H1 (cell line): ENCODE results near the gene TCF7L2. TPM values are rescaled to one million over a fixed set of nuclear protein-coding genes. Genes with fewer than 3 reads are reported as not detected.

Experiments
- CTCF ChIA-PET: fragments of 300-600 bp; sonication (Branson Sonifier 250); formaldehyde crosslinking; loops from one replicate; lab custom pipeline; 2021; ENCODE audit not compliant: partially characterized antibody; lab: Charles Lee
- POLR2A ChIA-PET: fragments of 300-600 bp; sonication (Branson Sonifier 250); formaldehyde crosslinking; loops from one replicate; lab custom pipeline; 2021; ENCODE audit warnings: inconsistent platforms; ENCODE audit not compliant: partially characterized antibody; lab: Charles Lee
- DNase-seq, 2 experiments: peaks; one replicate each; pipeline versions ENCODE4 v3.0.0 to v3.0.0-alpha.2; 2010 to 2022; ENCODE audit warnings: low spot score in 2 of 2, low read depth in 1 of 2, mixed read lengths in 1 of 2
- FAIRE-seq: peaks from 2 replicates; lab custom pipeline; 2011; peaks lifted over from hg19 to GRCh38; lab: Jason Lieb, UNC
- H2AFZ ChIP-seq: 2 replicates; pipeline ENCODE4 v1.8.1; 2012; ENCODE audit warnings: low read length, inconsistent platforms
- H2AK5ac ChIP-seq: 2 replicates; pipeline ENCODE4 v1.6.1; 2013; ENCODE audit warnings: low read depth, low read length
- H2BK120ac ChIP-seq: replicated peaks from 2 replicates; pipeline ENCODE3; 2013; ENCODE audit warnings: low read depth, low read length, inconsistent platforms
- H2BK12ac ChIP-seq: 2 replicates; pipeline ENCODE4 v1.6.1; 2013; ENCODE audit warnings: low read depth, low read length
- H2BK15ac ChIP-seq: 2 replicates; pipeline ENCODE4 v1.6.1; 2013; ENCODE audit warnings: low read length
- H2BK20ac ChIP-seq: 2 replicates; pipeline ENCODE4 v1.6.1; 2013; ENCODE audit warnings: low read length
- H2BK5ac ChIP-seq: 2 replicates; pipeline ENCODE4 v1.6.1; 2013; ENCODE audit warnings: low read depth, low read length
- H3K14ac ChIP-seq: 2 replicates; pipeline ENCODE4 v1.6.1; 2013; ENCODE audit warnings: inconsistent platforms; ENCODE audit not compliant: insufficient read length
- H3K18ac ChIP-seq: 2 replicates; pipeline ENCODE4 v1.6.1; 2013; ENCODE audit warnings: low read length; ENCODE audit errors: extremely low read depth
- H3K23ac ChIP-seq: 2 replicates; pipeline ENCODE4 v1.6.1; 2013; ENCODE audit warnings: inconsistent platforms; ENCODE audit not compliant: insufficient read length
- H3K23me2 ChIP-seq: 2 replicates; pipeline ENCODE4 v1.6.1; 2013; ENCODE audit warnings: low read depth, low read length
- H3K27ac ChIP-seq: 2 replicates; pipeline ENCODE4 v1.6.1; 2011; ENCODE audit warnings: low read depth, low read length, inconsistent platforms
- H3K27me3 ChIP-seq, 4 experiments: replicated peaks in 1 of 4; 1 replicate in 1 of 4; 2 replicates in 3 of 4; pipeline versions ENCODE4 v1.6.1 to v1.8.1; 2011 to 2013; ENCODE audit warnings: low read length in 3 of 4, mild to moderate bottlenecking in 3 of 4, inconsistent platforms in 2 of 4, mixed read lengths in 2 of 4, moderate library complexity in 1 of 4; ENCODE audit not compliant: control insufficient read depth in 3 of 4, insufficient read depth in 3 of 4; ENCODE audit errors: extremely low read depth in 1 of 4
- H3K36me3 ChIP-seq, 4 experiments: 2 replicates each; pipeline versions ENCODE4 v1.6.1 to v1.8.1; 2011 to 2013; ENCODE audit warnings: mild to moderate bottlenecking in 4 of 4, low read length in 3 of 4, moderate library complexity in 2 of 4, control low read depth in 1 of 4, inconsistent platforms in 1 of 4; ENCODE audit not compliant: insufficient read depth in 4 of 4, control insufficient read depth in 2 of 4
- H3K4ac ChIP-seq: replicated peaks from 2 replicates; pipeline ENCODE3; 2013; ENCODE audit warnings: low read length, low read depth, mixed read lengths, inconsistent platforms; ENCODE audit not compliant: insufficient read length
- H3K4me1 ChIP-seq, 4 experiments: replicated peaks in 1 of 4; 1 replicate in 1 of 4; 2 replicates in 3 of 4; pipeline versions ENCODE4 v1.6.1 to v1.8.1; 2011 to 2013; ENCODE audit warnings: low read length in 3 of 4, inconsistent platforms in 2 of 4, mixed read lengths in 1 of 4; ENCODE audit not compliant: insufficient read depth in 4 of 4, control insufficient read depth in 3 of 4
- H3K4me2 ChIP-seq, 2 experiments: 2 replicates each; pipeline versions ENCODE4 v1.6.1 to v1.8.1; 2011 to 2013; ENCODE audit warnings: low read depth in 2 of 2, low read length in 2 of 2, control low read depth in 1 of 2, inconsistent platforms in 1 of 2, mild to moderate bottlenecking in 1 of 2; ENCODE audit not compliant: insufficient read depth in 1 of 2
- H3K4me3 ChIP-seq, 4 experiments: fragments of 200-600, 300-600 bp in 1 of 4; sonication (generic), shearing (Covaris generic), sonication (Bioruptor Twin) in 1 of 4; 2 replicates each; pipeline versions ENCODE4 v1.5.1 to v1.8.1; 2011 to 2016; ENCODE audit warnings: low read length in 4 of 4, low read depth in 3 of 4, control low read depth in 2 of 4, inconsistent platforms in 2 of 4, mild to moderate bottlenecking in 2 of 4, mixed read lengths in 1 of 4, moderate library complexity in 1 of 4; ENCODE audit not compliant: insufficient read depth in 2 of 4; ENCODE audit errors: extremely low read depth in 1 of 4
- H3K56ac ChIP-seq: replicated peaks from 2 replicates; pipeline ENCODE3; 2013; ENCODE audit warnings: low read depth, mild to moderate bottlenecking, mixed read lengths, low read length, inconsistent platforms; ENCODE audit not compliant: insufficient read length
- H3K79me1 ChIP-seq: 2 replicates; pipeline ENCODE4 v1.6.1; 2013; ENCODE audit warnings: low read depth, low read length, control low read depth
- H3K79me2 ChIP-seq, 2 experiments: 2 replicates each; pipeline versions ENCODE4 v1.6.1 to v1.8.1; 2012 to 2013; ENCODE audit warnings: low read length in 2 of 2, mild to moderate bottlenecking in 2 of 2, inconsistent platforms in 1 of 2; ENCODE audit not compliant: insufficient read depth in 2 of 2, control insufficient read depth in 1 of 2
- H3K9ac ChIP-seq, 4 experiments: replicated peaks in 1 of 4; 1 replicate in 1 of 4; 2 replicates in 3 of 4; pipeline versions ENCODE4 v1.6.1 to v1.8.1; 2011 to 2013; ENCODE audit warnings: low read depth in 3 of 4, low read length in 3 of 4, control low read depth in 2 of 4, mild to moderate bottlenecking in 2 of 4, moderate library complexity in 2 of 4, inconsistent platforms in 1 of 4; ENCODE audit errors: extremely low read depth in 1 of 4
- H3K9me3 ChIP-seq, 2 experiments: 2 replicates each; pipeline versions ENCODE4 v1.6.1 to v1.8.1; 2012 to 2013; ENCODE audit warnings: mild to moderate bottlenecking in 2 of 2, moderate library complexity in 2 of 2, control low read depth in 1 of 2, inconsistent platforms in 1 of 2, low read depth in 1 of 2, low read length in 1 of 2, mixed read lengths in 1 of 2; ENCODE audit not compliant: insufficient read depth in 2 of 2
- H4K20me1 ChIP-seq, 2 experiments: replicated peaks in 1 of 2; 2 replicates each; pipeline versions ENCODE3 to v1.8.1; 2011 to 2013; ENCODE audit warnings: inconsistent platforms in 2 of 2, low read length in 2 of 2, mild to moderate bottlenecking in 1 of 2; ENCODE audit not compliant: insufficient read depth in 2 of 2, control insufficient read depth in 1 of 2
- H4K5ac ChIP-seq: 2 replicates; pipeline ENCODE4 v1.6.1; 2013; ENCODE audit warnings: low read length, low read depth, mixed read lengths, inconsistent platforms; ENCODE audit not compliant: insufficient read length
- H4K8ac ChIP-seq: 2 replicates; pipeline ENCODE4 v1.8.0; 2013; ENCODE audit warnings: mild to moderate bottlenecking, moderate library complexity, low read length, inconsistent platforms; ENCODE audit not compliant: insufficient read depth; ENCODE audit errors: extremely low read depth
- H4K91ac ChIP-seq: replicated peaks from 2 replicates; pipeline ENCODE3; 2013; ENCODE audit warnings: low read length, mixed read lengths, inconsistent platforms; ENCODE audit not compliant: insufficient read length
- CHD1 ChIP-seq: IDR thresholded peaks from 2 replicates; pipeline ENCODE4 v1.6.1; 2012; ENCODE audit warnings: low read depth, low read length, improper control_type of control experiment
- PHF8 ChIP-seq: fragments of 200-600 bp; sonication (generic); conservative IDR thresholded peaks from 2 replicates; pipeline ENCODE4 v1.7.1; 2012; ENCODE audit warnings: low read depth, mild to moderate bottlenecking, inconsistent platforms, low read length, moderate library complexity
- RAD21 ChIP-seq, 2 experiments: IDR thresholded peaks in 1 of 2; conservative IDR thresholded peaks in 1 of 2; 2 replicates each; pipeline ENCODE4 v1.6.1; 2011; ENCODE audit warnings: low read depth in 2 of 2, low read length in 2 of 2, improper control_type of control experiment in 1 of 2, inconsistent platforms in 1 of 2, mild to moderate bottlenecking in 1 of 2, moderate library complexity in 1 of 2
- WGBS, 2 experiments: shearing (Covaris generic) in 1 of 2; methylation state at CpG; one replicate each; pipeline versions ENCODE4 v1.1.6 to v1.1.7; 2013 to 2015; ENCODE audit warnings: low lambda C conversion rate in 2 of 2, mixed read lengths in 2 of 2, inconsistent platforms in 1 of 2, low coverage in 1 of 2, missing lambda C conversion rate in 1 of 2; ENCODE audit not compliant: insufficient replicate concordance in 2 of 2, insufficient coverage in 1 of 2, insufficient read length in 1 of 2; ENCODE audit errors: extremely low coverage in 1 of 2, missing lambda C conversion rate in 1 of 2; 5-methylcytosine and 5-hydroxymethylcytosine counted together
- polyA plus RNA-seq, 7 experiments: library from polyadenylated mRNA; depleted of rRNA in 3 of 7; stranded (reverse) in 5 of 7; unstranded in 2 of 7; fragments of >200 nt in 5 of 7; fragments of 200-250 nt in 2 of 7; gene quantifications; 1 replicate in 5 of 7; 2 replicates in 1 of 7; 4 replicates in 1 of 7; pipeline versions ENCODE4 v1.2.1 to v1.2.3, GENCODE V29; 2011 to 2013; ENCODE audit warnings: missing spikeins in 2 of 7, mixed read lengths in 2 of 7
- total RNA-seq: library from RNA; stranded (reverse); fragmentation: NEBNext Ultra II Directional; extraction: Animal tissue kit (Norgen Biotek cat#: 25700); gene quantifications from 2 replicates; pipeline ENCODE4 v1.2.1, GENCODE V29; 2021
- TF ChIP-seq, protein P1 (sequence below): IDR thresholded peaks from 2 replicates; pipeline ENCODE4 v1.6.1; 2011; ENCODE audit warnings: low read length, improper control_type of control experiment

TCF7L2 gene
- total and polyA plus RNA-seq, 2 of the 8 experiments (the other 6 are each of a cell fraction or from before 2014, with no cell fraction given) = 33.9 to 67.3 TPM

- Histone ChIP-seq H3K23me2 (peaks cover 10% of the 10 kb centered on the region), H3K9me3 (no peaks in the 10 kb centered on the region), H3K36me3 (peaks cover 0 to 21% (median 0%) of the 10 kb centered on the region in 4 experiments; a peak in 1 of 8 replicates), H3K56ac (peak overlapping the region; percentile 48), H3K4me2 (peak overlapping the region; percentile 40 to 63), H4K8ac (no peak overlapping the region), H2BK12ac (no peak overlapping the region), H4K20me1 (no peaks in the 10 kb centered on the region), H3K79me1 (no peaks in the 10 kb centered on the region), H3K14ac (no peak overlapping the region), H2AK5ac (no peak overlapping the region), H3K4ac (no peak overlapping the region), H3K27me3 (no peaks in the 10 kb centered on the region), H2BK120ac (peak overlapping the region; percentile 76), H3K4me1 (peaks cover 5 to 10% (median 8%) of the 10 kb centered on the region in 4 experiments; a peak in 5 of 7 replicates), H4K91ac (peak overlapping the region; percentile 25), H3K23ac (no peak overlapping the region), H3K9ac (peak overlapping the region; percentile 69 to 76 (median 74)), H3K18ac (peak overlapping the region; percentile 82; the same call in 1 of the 2 replicates), H3K4me3 (peak overlapping the region; percentile 85 to 94 (median 89)), H4K5ac (peak overlapping the region; percentile 71), H2BK15ac (no peak overlapping the region), H2BK20ac (no peak overlapping the region), H3K27ac (peak overlapping the region; percentile 69; the same call in 1 of the 2 replicates), H3K79me2 (peaks cover 15 to 55% of the 10 kb centered on the region in 2 experiments; a peak in 3 of 4 replicates), H2BK5ac (peak overlapping the region; percentile 50), H2AFZ (no peak overlapping the region)
- WGBS, 2 experiments = 3% methylated on average over 15 of the region's 56 CpGs; no CpG with 5 or more reads in 1 of the 2 experiments
- FAIRE-seq = no peak
- ChIA-PET POLR2A (interaction anchor here (0.6 to 1.2 kb wide), 12 partner anchors 8 to 1296 kb away, joined by 3 to 8 read pairs (median 3); no protein-coding TSS in a partner anchor), CTCF (interaction anchor here (1.5 kb wide), 1 partner anchor 9 kb away, joined by 3 read pairs; no protein-coding TSS in a partner anchor)
- TF ChIP-seq PHF8 = peak; percentile 30; the same call in 1 of the 2 replicates
- peak; percentile 56 for TF ChIP-seq CHD1
- TF ChIP-seq RAD21 (IDR thresholded peaks at IDR 0.05 in 1 of 2, conservative IDR thresholded peaks at IDR 0.05 in 1 of 2; ENCODE audit: low read depth in 2 of 2, low read length in 2 of 2) = no peak
- TF ChIP-seq, protein P1, sequence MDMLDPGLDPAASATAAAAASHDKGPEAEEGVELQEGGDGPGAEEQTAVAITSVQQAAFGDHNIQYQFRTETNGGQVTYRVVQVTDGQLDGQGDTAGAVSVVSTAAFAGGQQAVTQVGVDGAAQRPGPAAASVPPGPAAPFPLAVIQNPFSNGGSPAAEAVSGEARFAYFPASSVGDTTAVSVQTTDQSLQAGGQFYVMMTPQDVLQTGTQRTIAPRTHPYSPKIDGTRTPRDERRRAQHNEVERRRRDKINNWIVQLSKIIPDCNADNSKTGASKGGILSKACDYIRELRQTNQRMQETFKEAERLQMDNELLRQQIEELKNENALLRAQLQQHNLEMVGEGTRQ = no peak
- DNase-seq = no peak
Observed at GRCh38 chr10:112950714-112951358, 789 bp downstream of the TCF7L2 start.
